HEK293 (cell line): Measurements from ENCODE around the gene SVOP.

Experiments used
- CTCF ChIA-PET: fragments of 350-600 bp; formaldehyde crosslinking; extraction: SDS; loops from one replicate; lab custom pipeline; 2021; ENCODE audit warnings: antibody characterized with exemption; lab: Yijun Ruan, JAX
- POLR2A ChIA-PET: fragments of 300-600 bp; formaldehyde crosslinking; extraction: SDS; loops from one replicate; lab custom pipeline; 2020; ENCODE audit warnings: antibody characterized with exemption, inconsistent platforms; lab: Yijun Ruan, JAX
- H3K27ac ChIP-seq: fragments of 200-500 bp; sonication (Bioruptor generic); 2 replicates; pipeline ENCODE4 v1.5.1; 2014; ENCODE audit warnings: low read depth, low read length, control low read depth, inconsistent platforms; ENCODE audit errors: extremely low read depth
- H3K36me3 ChIP-seq, 2 experiments: fragments of 200-500 bp in 1 of 2; sonication (Bioruptor generic) in 1 of 2; 1 replicate in 1 of 2; 2 replicates in 1 of 2; pipeline ENCODE4 v1.5.1; 2014 to 2017; ENCODE audit warnings: inconsistent platforms in 2 of 2, low read length in 2 of 2; ENCODE audit not compliant: control insufficient read depth in 2 of 2, insufficient read depth in 1 of 2
- H3K4me1 ChIP-seq: fragments of 200-500 bp; sonication (Bioruptor generic); 2 replicates; pipeline ENCODE4 v1.5.1; 2014; ENCODE audit warnings: mild to moderate bottlenecking, low read length, inconsistent platforms; ENCODE audit not compliant: control insufficient read depth, insufficient read depth
- H3K4me3 ChIP-seq: 2 replicates; pipeline ENCODE4 v1.5.1; 2011; ENCODE audit warnings: low read depth, mild to moderate bottlenecking, control low read depth, low read length, moderate library complexity
- H3K9me3 ChIP-seq: fragments of 200-500 bp; sonication (Bioruptor generic); 2 replicates; pipeline ENCODE4 v1.5.1; 2014; ENCODE audit warnings: low read depth, low read length, inconsistent platforms; ENCODE audit not compliant: control insufficient read depth, insufficient read depth
- INSM2 ChIP-seq: fragments of 450-650 bp; formaldehyde crosslinking; IDR thresholded peaks from 2 replicates; pipeline ENCODE4 v1.5.1; 2016; ENCODE audit warnings: missing biosample characterization, missing genetic modification characterization
- KLF7 ChIP-seq: fragments of 450-650 bp; formaldehyde crosslinking; IDR thresholded peaks from 2 replicates; pipeline ENCODE4 v1.5.1; 2016; ENCODE audit warnings: missing biosample characterization, missing genetic modification characterization, borderline replicate concordance
- PATZ1 ChIP-seq: fragments of 450-650 bp; formaldehyde crosslinking; IDR thresholded peaks from 2 replicates; pipeline ENCODE4 v1.5.1; 2016; ENCODE audit warnings: missing biosample characterization, missing genetic modification characterization
- PRDM2 ChIP-seq: fragments of 450-650 bp; formaldehyde crosslinking; IDR thresholded peaks from 2 replicates; pipeline ENCODE4 v1.5.1; 2016; ENCODE audit warnings: missing biosample characterization, missing genetic modification characterization, borderline replicate concordance
- SETDB1 ChIP-seq: IDR thresholded peaks from one replicate; pipeline ENCODE4 v1.6.1; 2017; ENCODE audit warnings: mild to moderate bottlenecking, low read length, moderate library complexity, mixed read lengths; ENCODE audit not compliant: insufficient read length
- ZBTB6 ChIP-seq: fragments of 450-650 bp; formaldehyde crosslinking; IDR thresholded peaks from 2 replicates; pipeline ENCODE4 v1.5.1; 2017; ENCODE audit warnings: missing biosample characterization, missing genetic modification characterization
- ZFP37 ChIP-seq: fragments of 450-650 bp; formaldehyde crosslinking; IDR thresholded peaks from 2 replicates; pipeline ENCODE4 v1.5.1; 2016; ENCODE audit warnings: missing biosample characterization, missing genetic modification characterization
- ZNF26 ChIP-seq: fragments of 450-650 bp; formaldehyde crosslinking; IDR thresholded peaks from 2 replicates; pipeline ENCODE4 v1.5.1; 2016; ENCODE audit warnings: missing biosample characterization, missing genetic modification characterization
- ZNF433 ChIP-seq: fragments of 450-650 bp; formaldehyde crosslinking; IDR thresholded peaks from 2 replicates; pipeline ENCODE4 v1.5.1; 2016; ENCODE audit warnings: missing biosample characterization, missing genetic modification characterization, low read depth
- ZNF510 ChIP-seq: fragments of 450-650 bp; formaldehyde crosslinking; IDR thresholded peaks from 2 replicates; pipeline ENCODE4 v1.5.1; 2018; ENCODE audit warnings: mild to moderate bottlenecking, missing genetic modification characterization, missing biosample characterization; ENCODE audit not compliant: insufficient replicate concordance
- ZNF544 ChIP-seq: fragments of 450-650 bp; formaldehyde crosslinking; IDR thresholded peaks from 2 replicates; pipeline ENCODE4 v1.5.0; 2017; ENCODE audit warnings: missing biosample characterization, missing genetic modification characterization
- ZNF571 ChIP-seq: fragments of 450-650 bp; formaldehyde crosslinking; IDR thresholded peaks from 2 replicates; pipeline ENCODE4 v1.5.0; 2017; ENCODE audit warnings: missing biosample characterization, missing genetic modification characterization
- ZNF621 ChIP-seq: fragments of 450-650 bp; formaldehyde crosslinking; IDR thresholded peaks from 2 replicates; pipeline ENCODE4 v1.5.1; 2017; ENCODE audit warnings: missing biosample characterization, missing genetic modification characterization
- ZNF658 ChIP-seq: fragments of 450-650 bp; formaldehyde crosslinking; IDR thresholded peaks from 2 replicates; pipeline ENCODE4; 2016; ENCODE audit warnings: missing biosample characterization, missing genetic modification characterization
- ZNF670 ChIP-seq: fragments of 450-650 bp; formaldehyde crosslinking; IDR thresholded peaks from 2 replicates; pipeline ENCODE4 v1.5.1; 2016; ENCODE audit warnings: missing biosample characterization, missing genetic modification characterization, low read depth
- ZNF76 ChIP-seq: fragments of 450-650 bp; formaldehyde crosslinking; IDR thresholded peaks from 2 replicates; pipeline ENCODE4; 2016; ENCODE audit warnings: low read depth, missing biosample characterization, missing genetic modification characterization, borderline replicate concordance
- ZNF768 ChIP-seq: fragments of 450-650 bp; formaldehyde crosslinking; IDR thresholded peaks from 2 replicates; pipeline ENCODE4 v1.5.1; 2018; ENCODE audit warnings: missing biosample characterization, mild to moderate bottlenecking, missing genetic modification characterization

Gene SVOP

DNA sequence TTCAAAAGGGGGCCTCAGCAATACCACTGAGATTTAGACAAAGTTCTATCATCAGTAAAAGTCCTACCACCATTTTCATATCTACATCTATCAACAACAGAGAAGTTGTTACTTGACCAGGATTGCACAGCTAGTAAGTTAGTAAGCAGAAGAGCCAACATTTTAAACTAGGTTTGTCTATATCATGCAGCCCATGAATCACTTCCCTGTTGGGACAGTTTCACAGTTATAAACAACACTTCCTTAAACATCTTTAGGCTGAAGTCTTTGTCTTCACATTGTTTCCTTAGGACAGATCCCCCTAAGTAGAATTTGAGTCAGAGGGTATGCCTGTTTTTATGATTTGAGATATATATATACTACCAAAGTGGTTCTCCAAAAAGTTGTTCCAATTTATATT, 72.5 kb downstream of the SVOP start:
- POLR2A ChIA-PET: no interaction called here
- Histone ChIP-seq H3K4me1 (no peaks in the 10 kb centered on the region), H3K36me3 (no peaks in the 10 kb centered on the region), H3K4me3 (no peak overlapping the region), H3K9me3 (no peaks in the 10 kb centered on the region), H3K27ac (no peak overlapping the region)
- TF ChIP-seq ZNF571 (tag by site-specific recombination) (no peak), ZNF76 (no peak), ZNF433 (tag by site-specific recombination) (no peak), KLF7 (no peak), ZNF768 (tag by site-specific recombination) (no peak), ZNF544 (tag by site-specific recombination) (no peak), ZNF658 (no peak), ZNF621 (tag by site-specific recombination) (no peak)
- CTCF ChIA-PET: interaction anchor here (0.5 to 1.4 kb wide), 4 partner anchors 10 to 449 kb away, joined by 3 to 6 read pairs (median 4); no protein-coding TSS in a partner anchor

- H3K36me3 ChIP-seq: no peaks in the 10 kb centered on the region
- ChIA-PET POLR2A (no interaction called here), CTCF (interaction anchor here (1.2 to 1.3 kb wide), 2 partner anchors 11 to 15 kb away, joined by 3 read pairs; no protein-coding TSS in a partner anchor)
- no peak overlapping the region for H3K27ac ChIP-seq
- no peak overlapping the region for H3K4me3 ChIP-seq
- TF ChIP-seq PRDM2 (tag by site-specific recombination) (no peak), SETDB1 (peak; percentile 78)
- H3K9me3 ChIP-seq: no peaks in the 10 kb centered on the region
- H3K4me1 ChIP-seq: no peaks in the 10 kb centered on the region
Measured at GRCh38 chr12:108947097-108947496, 73.8 kb downstream of the SVOP start.

- CTCF ChIA-PET: interaction anchor here (2.3 kb wide), 1 partner anchor 11 kb away, joined by 10 read pairs; no protein-coding TSS in a partner anchor
- Histone ChIP-seq H3K27ac (no peak overlapping the region), H3K4me3 (no peak overlapping the region), H3K4me1 (no peaks in the 10 kb centered on the region), H3K36me3 (no peaks in the 10 kb centered on the region), H3K9me3 (no peaks in the 10 kb centered on the region)
- POLR2A ChIA-PET: no interaction called here
- TF ChIP-seq ZFP37 (tag by site-specific recombination) (no peak), ZNF510 (no peak), ZBTB6 (no peak), INSM2 (tag by site-specific recombination) (no peak), ZNF26 (no peak), PATZ1 (tag by site-specific recombination) (no peak), ZNF670 (tag by site-specific recombination) (no peak)
Measured at GRCh38 chr12:108940138-108940537, 80.7 kb downstream of the SVOP start.
